A673 (cell line): ENCODE data around the gene JMJD8.

Experiments used
- CTCF ChIP-seq: fragments of 300-800, 200-600 bp; sonication (generic); conservative IDR thresholded peaks from 2 replicates; pipeline ENCODE4 v1.5.1; 2017; ENCODE audit warnings: low read depth, mild to moderate bottlenecking, antibody characterized with exemption, low read length, moderate library complexity, mixed read lengths
- EZH2 ChIP-seq: fragments of 200-600 bp; sonication (generic); IDR thresholded peaks from 2 replicates; pipeline ENCODE4 v1.6.1; 2017; ENCODE audit warnings: borderline replicate concordance, low read depth, mild to moderate bottlenecking, mixed read lengths, antibody characterized with exemption, low read length; ENCODE audit not compliant: poor library complexity, severe bottlenecking

GRCh38 chr16:652454-653305 is 31.5 kb downstream of the JMJD8 start:
- TF ChIP-seq CTCF: no peak
- no peak for TF ChIP-seq EZH2
